Measurements from ENCODE around the gene ANKRD24.

DNA sequence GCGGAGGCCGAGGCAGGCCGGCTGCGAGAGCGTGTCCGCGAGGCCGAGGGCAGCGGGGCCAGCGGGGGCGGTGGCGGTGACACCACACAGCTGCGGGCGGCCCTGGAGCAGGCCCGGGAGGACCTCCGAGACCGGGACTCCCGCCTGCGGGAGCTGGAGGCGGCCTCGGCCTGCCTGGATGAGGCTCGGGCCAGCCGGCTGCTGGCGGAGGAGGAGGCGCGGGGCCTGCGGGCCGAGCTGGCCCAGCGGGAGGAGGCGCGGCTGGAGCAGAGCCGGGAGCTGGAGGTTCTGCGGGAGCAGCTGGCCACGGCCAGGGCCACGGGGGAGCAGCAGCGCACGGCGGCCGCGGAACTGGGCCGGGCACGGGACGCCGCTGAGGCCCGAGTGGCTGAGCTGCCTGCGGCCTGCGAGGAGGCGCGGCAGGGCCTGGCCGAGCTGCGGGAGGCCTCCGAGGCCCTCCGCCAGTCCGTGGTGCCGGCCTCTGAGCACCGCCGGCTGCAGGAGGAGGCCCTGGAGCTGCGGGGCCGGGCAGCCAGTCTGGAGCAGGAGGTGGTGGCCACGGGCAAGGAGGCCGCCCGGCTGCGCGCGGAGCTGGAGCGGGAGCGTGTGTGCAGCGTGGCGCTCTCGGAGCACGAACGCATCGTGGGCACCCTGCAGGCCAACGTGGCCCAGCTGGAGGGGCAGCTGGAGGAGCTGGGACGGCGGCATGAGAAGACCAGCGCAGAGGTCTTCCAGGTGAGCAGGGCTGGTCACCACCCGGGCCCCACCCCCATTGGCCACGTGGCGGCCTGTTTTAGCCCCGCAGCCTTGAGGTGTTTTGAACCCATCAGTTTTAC, 35.2 kb downstream of the ANKRD24 start:
- TF ChIP-seq, protein P1, sequence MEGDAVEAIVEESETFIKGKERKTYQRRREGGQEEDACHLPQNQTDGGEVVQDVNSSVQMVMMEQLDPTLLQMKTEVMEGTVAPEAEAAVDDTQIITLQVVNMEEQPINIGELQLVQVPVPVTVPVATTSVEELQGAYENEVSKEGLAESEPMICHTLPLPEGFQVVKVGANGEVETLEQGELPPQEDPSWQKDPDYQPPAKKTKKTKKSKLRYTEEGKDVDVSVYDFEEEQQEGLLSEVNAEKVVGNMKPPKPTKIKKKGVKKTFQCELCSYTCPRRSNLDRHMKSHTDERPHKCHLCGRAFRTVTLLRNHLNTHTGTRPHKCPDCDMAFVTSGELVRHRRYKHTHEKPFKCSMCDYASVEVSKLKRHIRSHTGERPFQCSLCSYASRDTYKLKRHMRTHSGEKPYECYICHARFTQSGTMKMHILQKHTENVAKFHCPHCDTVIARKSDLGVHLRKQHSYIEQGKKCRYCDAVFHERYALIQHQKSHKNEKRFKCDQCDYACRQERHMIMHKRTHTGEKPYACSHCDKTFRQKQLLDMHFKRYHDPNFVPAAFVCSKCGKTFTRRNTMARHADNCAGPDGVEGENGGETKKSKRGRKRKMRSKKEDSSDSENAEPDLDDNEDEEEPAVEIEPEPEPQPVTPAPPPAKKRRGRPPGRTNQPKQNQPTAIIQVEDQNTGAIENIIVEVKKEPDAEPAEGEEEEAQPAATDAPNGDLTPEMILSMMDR (conservative IDR thresholded peaks at IDR 0.05 in 1 of 2, IDR thresholded peaks at IDR 0.05 in 1 of 2; ENCODE audit: extremely low read depth in 1 of 2, insufficient read depth in 1 of 2, low read depth in 1 of 2, low read length in 2 of 2), result no peak
- no peak for TF ChIP-seq EZH2 (IDR thresholded peaks at IDR 0.05; ENCODE audit: borderline replicate concordance, low read length)
